HCT116 (cell line): ENCODE measurements around the gene MGAT4C. TPM values are rescaled to one million over a fixed set of nuclear protein-coding genes. Genes with fewer than 3 reads are reported as not detected.

ENCODE experiments used
- ATAC-seq: fragments of 200-7000 bp; cut with Tn5 transposase; 2 replicates; pipeline ENCODE4 v1.9.1; 2020; ENCODE audit warnings: mild to moderate bottlenecking, moderate library complexity
- BruUV-seq: library from RNA; stranded (reverse); fragments of 400-500 nt; replicated peaks from 2 replicates; lab custom pipeline; 2021; lab: Mats Ljungman, UMichigan
- CTCF ChIA-PET: fragments of 300-600 bp; sonication (Branson Sonifier 250); formaldehyde crosslinking; loops from one replicate; lab custom pipeline; 2021; ENCODE audit warnings: antibody characterized with exemption; lab: Charles Lee
- POLR2A ChIA-PET: fragments of 300-600, 350-600 bp; sonication (Branson Sonifier 250); formaldehyde crosslinking; loops from one replicate; lab custom pipeline; 2021; ENCODE audit warnings: antibody characterized with exemption; lab: Charles Lee
- RAD21 ChIA-PET, 2 experiments: fragments of 300-600 bp; sonication (Branson Sonifier 250); formaldehyde crosslinking; loops; one replicate each; lab custom pipeline; 2023; ENCODE audit warnings: low total read pairs in 2 of 2; ENCODE audit not compliant: uncharacterized antibody in 2 of 2, unreplicated experiment in 2 of 2, low non-redundant PET in 1 of 2; lab: Charles Lee
- DNase-seq: peaks from one replicate; pipeline ENCODE4 v3.0.0-alpha.2; 2010; ENCODE audit warnings: low read depth, low spot score
- H2AFZ ChIP-seq: fragments of 200-600 bp; shearing (Covaris generic), sonication (generic); 2 replicates; pipeline ENCODE4 v1.6.1; 2017; ENCODE audit warnings: low read depth, mixed run types, mixed read lengths, antibody characterized with exemption, low read length; ENCODE audit not compliant: poor library complexity, severe bottlenecking
- H3K27ac ChIP-seq: 2 replicates; pipeline ENCODE4 v1.5.1; 2012; ENCODE audit warnings: low read depth, low read length
- H3K27me3 ChIP-seq: fragments of 200-600 bp; sonication (generic); 2 replicates; pipeline ENCODE4 v1.6.1; 2016; ENCODE audit warnings: mixed run types, low read length, mixed read lengths; ENCODE audit not compliant: insufficient read depth
- H3K36me3 ChIP-seq, 2 experiments: fragments of 200-500 bp in 1 of 2; fragments of 200-600 bp in 1 of 2; sonication (Bioruptor generic) in 1 of 2; sonication (generic) in 1 of 2; 2 replicates each; pipeline versions ENCODE4 v1.5.1 to v1.6.1; 2014 to 2016; ENCODE audit warnings: low read length in 2 of 2, inconsistent platforms in 1 of 2, mixed read lengths in 1 of 2, mixed run types in 1 of 2; ENCODE audit not compliant: insufficient read depth in 2 of 2, control insufficient read depth in 1 of 2
- H3K4me1 ChIP-seq, 2 experiments: fragments of 200-600 bp in 1 of 2; sonication (generic) in 1 of 2; 2 replicates each; pipeline versions ENCODE4 v1.5.1 to v1.6.1; 2012 to 2017; ENCODE audit warnings: low read length in 2 of 2, inconsistent platforms in 1 of 2, mild to moderate bottlenecking in 1 of 2, mixed read lengths in 1 of 2, mixed run types in 1 of 2, moderate library complexity in 1 of 2; ENCODE audit not compliant: insufficient read depth in 2 of 2, control insufficient read depth in 1 of 2
- H3K4me2 ChIP-seq: fragments of 200-600 bp; sonication (generic); 2 replicates; pipeline ENCODE4 v1.6.1; 2017; ENCODE audit warnings: mixed run types, low read length, mixed read lengths
- H3K4me3 ChIP-seq, 2 experiments: fragments of 200-600 bp in 1 of 2; sonication (generic) in 1 of 2; replicated peaks in 1 of 2; 2 replicates each; pipeline ENCODE4 v1.5.1; 2011 to 2016; ENCODE audit warnings: low read length in 2 of 2, control low read depth in 1 of 2, low read depth in 1 of 2, mild to moderate bottlenecking in 1 of 2, mixed read lengths in 1 of 2, mixed run types in 1 of 2
- H3K79me2 ChIP-seq: fragments of 200-600 bp; sonication (generic); 2 replicates; pipeline ENCODE4 v1.6.1; 2017; ENCODE audit warnings: mild to moderate bottlenecking, mixed run types, low read length, moderate library complexity, mixed read lengths; ENCODE audit not compliant: insufficient read depth
- H3K9ac ChIP-seq: fragments of 200-600 bp; sonication (generic); 2 replicates; pipeline ENCODE4 v1.6.1; 2016; ENCODE audit warnings: low read length, mixed read lengths
- H3K9me2 ChIP-seq: fragments of 200-600 bp; sonication (generic), shearing (Covaris generic); 2 replicates; pipeline ENCODE4 v1.6.1; 2017; ENCODE audit warnings: mixed run types, mild to moderate bottlenecking, moderate library complexity; ENCODE audit not compliant: insufficient read depth
- H3K9me3 ChIP-seq, 2 experiments: fragments of 200-500 bp in 1 of 2; fragments of 200-600 bp in 1 of 2; sonication (Bioruptor generic) in 1 of 2; sonication (generic) in 1 of 2; 2 replicates each; pipeline ENCODE4 v1.6.1; 2014 to 2017; ENCODE audit warnings: low read length in 2 of 2, mixed read lengths in 2 of 2, inconsistent platforms in 1 of 2, low read depth in 1 of 2, mild to moderate bottlenecking in 1 of 2, mixed run types in 1 of 2, moderate library complexity in 1 of 2; ENCODE audit not compliant: control insufficient read depth in 1 of 2, insufficient read depth in 1 of 2
- H4K20me1 ChIP-seq: fragments of 200-600 bp; sonication (generic), shearing (Covaris generic); 2 replicates; pipeline ENCODE4 v1.6.1; 2017; ENCODE audit warnings: mixed run types, mild to moderate bottlenecking, moderate library complexity; ENCODE audit not compliant: insufficient read depth
- CBX3 ChIP-seq: IDR thresholded peaks from 2 replicates; pipeline ENCODE4 v1.6.1; 2012; ENCODE audit warnings: low read depth
- CEBPB ChIP-seq: IDR thresholded peaks from 2 replicates; pipeline ENCODE4 v1.6.1; 2012; ENCODE audit warnings: low read depth
- ELF1 ChIP-seq: IDR thresholded peaks from 2 replicates; pipeline ENCODE4 v1.6.1; 2012; ENCODE audit warnings: low read depth, borderline replicate concordance
- FOSL1 ChIP-seq: IDR thresholded peaks from 2 replicates; pipeline ENCODE4 v1.6.1; 2012; ENCODE audit warnings: low read depth
- POLR2A ChIP-seq: IDR thresholded peaks from 2 replicates; pipeline ENCODE4 v1.7.0; 2011; ENCODE audit warnings: borderline replicate concordance; ENCODE audit not compliant: insufficient read depth, insufficient read length; ENCODE audit errors: extremely low read depth
- RAD21 ChIP-seq: IDR thresholded peaks from 2 replicates; pipeline ENCODE4 v1.6.1; 2012; ENCODE audit warnings: low read depth, mild to moderate bottlenecking
- SIN3A ChIP-seq: IDR thresholded peaks from 2 replicates; pipeline ENCODE4 v1.6.1; 2012; ENCODE audit warnings: low read depth
- SP1 ChIP-seq: IDR thresholded peaks from 2 replicates; pipeline ENCODE4 v1.6.1; 2012; ENCODE audit warnings: low read depth
- SRF ChIP-seq: IDR thresholded peaks from 2 replicates; pipeline ENCODE4 v1.6.1; 2012; ENCODE audit warnings: low read depth
- YY1 ChIP-seq: IDR thresholded peaks from 2 replicates; pipeline ENCODE4 v1.6.1; 2011; ENCODE audit warnings: low read length, low read depth, moderate library complexity, mild to moderate bottlenecking; ENCODE audit not compliant: insufficient replicate concordance; ENCODE audit errors: extremely low read depth
- ZBTB33 ChIP-seq: IDR thresholded peaks from 2 replicates; pipeline ENCODE4 v1.6.1; 2011; ENCODE audit warnings: mild to moderate bottlenecking, low read length, moderate library complexity; ENCODE audit not compliant: insufficient replicate concordance; ENCODE audit errors: extremely low read depth
- ZFX ChIP-seq: fragments of 450-650 bp; IDR thresholded peaks from 2 replicates; pipeline ENCODE4 v1.6.1; 2017
- ZNF274 ChIP-seq: fragments of 200-500 bp; sonication (Bioruptor generic); IDR thresholded peaks from 2 replicates; pipeline ENCODE4 v1.6.1; 2014; ENCODE audit warnings: mild to moderate bottlenecking, low read depth, low read length, inconsistent platforms
- intact Hi-C: fragments of 100-400 bp; cut with micrococcal nuclease; formaldehyde crosslinking; loops from 2 replicates; pipeline ENCODE4 v1.10.0; 2022
- total RNA-seq: library from RNA; stranded (reverse); gene quantifications from one replicate; pipeline ENCODE4 v1.2.1, GENCODE V29; 2021; ENCODE audit not compliant: unreplicated experiment

Gene MGAT4C
- total RNA-seq, 1 experiment from 2014 or later, result not detected

GRCh38 chr12:86249851-86250250 lies 6.3 kb downstream of the MGAT4C start:
- no peak for DNase-seq
- peak overlapping the region; percentile 41 for H3K4me2 ChIP-seq
- H3K9me2 ChIP-seq, result no peaks in the 10 kb centered on the region
- TF ChIP-seq SP1 (no peak), ELF1 (no peak), ZNF274 (no peak), POLR2A (no peak), FOSL1 (no peak), ZFX (no peak), ZBTB33 (no peak), CEBPB (no peak), RAD21 (no peak), SIN3A (no peak), CBX3 (no peak), YY1 (no peak), SRF (no peak)
- TF ChIP-seq, all 23 proteins: peak for 0
- peak; percentile 68; the same call in 1 of the 2 replicates for ATAC-seq
- intact Hi-C loops, result no loop called here
- CTCF ChIA-PET, result interaction anchor here (1.0 kb wide), 1 partner anchor 63 kb away, joined by 3 read pairs; no protein-coding TSS in a partner anchor
- Histone ChIP-seq H2AFZ (peak overlapping the region; percentile 44), H4K20me1 (no peaks in the 10 kb centered on the region), H3K4me3 (no peak overlapping the region), H3K9ac (no peak overlapping the region), H3K9me3 (no peaks in the 10 kb centered on the region), H3K79me2 (no peaks in the 10 kb centered on the region), H3K36me3 (no peaks in the 10 kb centered on the region), H3K4me1 (peaks cover 4 to 12% of the 10 kb centered on the region in 2 experiments; a peak in 2 of 4 replicates), H3K27ac (no peak overlapping the region), H3K27me3 (no peaks in the 10 kb centered on the region)
- BruUV-seq, result no TSS peak
- RAD21 ChIA-PET, result no interaction called here
- POLR2A ChIA-PET, result no interaction called here
